ENCODE data around the gene KCNK18.

KCNK18 gene

GRCh38 chr10:117248750-117249465 lies 51.6 kb downstream of the KCNK18 start:
- H3K9ac ChIP-seq (ENCODE audit: low read length) = no peak overlapping the region
- H3K36me3 ChIP-seq (ENCODE audit: control insufficient read depth, insufficient read depth, low read length) = no peaks in the 10 kb centered on the region
- H3K9me3 ChIP-seq (ENCODE audit: control insufficient read depth, low read length) = no peaks in the 10 kb centered on the region
- H3K4me3 ChIP-seq (ENCODE audit: low read length) = no peak overlapping the region
- no peaks in the 10 kb centered on the region for H3K4me1 ChIP-seq (ENCODE audit: control insufficient read depth, insufficient read depth, low read length)
- H3K27me3 ChIP-seq (ENCODE audit: control insufficient read depth, insufficient read depth, low read length) = peaks cover 20% of the 10 kb centered on the region

- peaks cover 20% of the 10 kb centered on the region for H3K27me3 ChIP-seq (ENCODE audit: control insufficient read depth, insufficient read depth, low read length)
- H3K9ac ChIP-seq (ENCODE audit: low read length) = no peak overlapping the region
- H3K36me3 ChIP-seq (ENCODE audit: control insufficient read depth, insufficient read depth, low read length) = no peaks in the 10 kb centered on the region
- no peaks in the 10 kb centered on the region for H3K9me3 ChIP-seq (ENCODE audit: control insufficient read depth, low read length)
- H3K4me3 ChIP-seq (ENCODE audit: low read length) = no peak overlapping the region
- H3K4me1 ChIP-seq (ENCODE audit: control insufficient read depth, insufficient read depth, low read length) = no peaks in the 10 kb centered on the region
Measured at GRCh38 chr10:117249493-117250093, 52.3 kb downstream of the KCNK18 start.

GRCh38 chr10:117250411-117250810 lies 53.1 kb downstream of the KCNK18 start:
- Histone ChIP-seq H3K27me3 (ENCODE audit: control insufficient read depth, insufficient read depth, low read length) (peaks cover 17% of the 10 kb centered on the region), H3K9ac (ENCODE audit: low read length) (no peak overlapping the region), H3K9me3 (ENCODE audit: control insufficient read depth, low read length) (no peaks in the 10 kb centered on the region), H3K4me1 (ENCODE audit: control insufficient read depth, insufficient read depth, low read length) (no peaks in the 10 kb centered on the region), H3K36me3 (ENCODE audit: control insufficient read depth, insufficient read depth, low read length) (no peaks in the 10 kb centered on the region), H3K4me3 (ENCODE audit: low read length) (no peak overlapping the region)

GRCh38 chr10:117253908-117254307 lies 56.6 kb downstream of the KCNK18 start:
- no peak overlapping the region for H3K9ac ChIP-seq (ENCODE audit: low read length)
- H3K36me3 ChIP-seq (ENCODE audit: control insufficient read depth, insufficient read depth, low read length) = no peaks in the 10 kb centered on the region
- H3K27me3 ChIP-seq (ENCODE audit: control insufficient read depth, insufficient read depth, low read length) = peaks cover 16% of the 10 kb centered on the region
- no peaks in the 10 kb centered on the region for H3K9me3 ChIP-seq (ENCODE audit: control insufficient read depth, low read length)
- no peaks in the 10 kb centered on the region for H3K4me1 ChIP-seq (ENCODE audit: control insufficient read depth, insufficient read depth, low read length)
- no peak overlapping the region for H3K4me3 ChIP-seq (ENCODE audit: low read length)

- peaks cover 14% of the 10 kb centered on the region for H3K27me3 ChIP-seq (ENCODE audit: control insufficient read depth, insufficient read depth, low read length)
- H3K9me3 ChIP-seq (ENCODE audit: control insufficient read depth, low read length) = no peaks in the 10 kb centered on the region
- H3K4me3 ChIP-seq (ENCODE audit: low read length) = no peak overlapping the region
- no peak overlapping the region for H3K9ac ChIP-seq (ENCODE audit: low read length)
- no peaks in the 10 kb centered on the region for H3K36me3 ChIP-seq (ENCODE audit: control insufficient read depth, insufficient read depth, low read length)
- H3K4me1 ChIP-seq (ENCODE audit: control insufficient read depth, insufficient read depth, low read length) = no peaks in the 10 kb centered on the region
Measured at GRCh38 chr10:117254338-117254737, 57.0 kb downstream of the KCNK18 start.

- peaks cover 14% of the 10 kb centered on the region for H3K27me3 ChIP-seq (ENCODE audit: control insufficient read depth, insufficient read depth, low read length)
- H3K36me3 ChIP-seq (ENCODE audit: control insufficient read depth, insufficient read depth, low read length) = no peaks in the 10 kb centered on the region
- no peaks in the 10 kb centered on the region for H3K9me3 ChIP-seq (ENCODE audit: control insufficient read depth, low read length)
- no peak overlapping the region for H3K4me3 ChIP-seq (ENCODE audit: low read length)
- H3K9ac ChIP-seq (ENCODE audit: low read length) = no peak overlapping the region
- H3K4me1 ChIP-seq (ENCODE audit: control insufficient read depth, insufficient read depth, low read length) = no peaks in the 10 kb centered on the region
Measured at GRCh38 chr10:117254774-117255735, 57.8 kb downstream of the KCNK18 start.

DNA sequence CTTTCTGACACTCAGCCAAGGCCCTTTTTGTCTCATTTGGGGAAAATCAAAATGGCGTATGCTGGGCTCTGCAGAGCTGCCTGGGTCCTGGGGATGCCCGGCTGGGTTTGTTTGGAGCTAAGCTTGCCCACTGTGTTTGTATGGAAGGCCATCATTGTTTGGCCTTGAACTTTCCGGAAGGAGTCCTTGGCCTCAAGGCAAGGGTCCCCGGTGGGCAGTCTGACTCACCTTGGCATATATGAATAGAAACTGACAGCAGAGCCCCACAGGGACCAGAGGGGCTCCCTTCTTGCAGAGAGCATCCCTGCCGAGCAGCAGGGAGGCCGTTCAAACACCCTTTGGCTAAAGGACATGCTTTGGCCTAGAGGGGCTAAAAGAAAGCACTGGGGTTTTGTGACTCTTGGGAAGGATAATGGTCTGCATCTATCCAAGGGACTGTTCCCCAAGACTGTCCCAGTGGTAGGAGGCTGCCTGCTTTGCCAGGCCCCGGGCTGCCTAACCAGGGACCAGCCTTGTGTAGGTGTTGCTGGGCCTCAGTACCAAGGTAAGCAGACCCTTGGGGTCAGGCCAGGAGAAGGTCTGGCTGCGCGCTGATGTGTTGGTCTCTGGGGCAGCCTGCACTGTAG lies 58.7 kb downstream of the KCNK18 start:
- Histone ChIP-seq H3K9me3 (ENCODE audit: control insufficient read depth, low read length) (no peaks in the 10 kb centered on the region), H3K4me1 (ENCODE audit: control insufficient read depth, insufficient read depth, low read length) (no peaks in the 10 kb centered on the region), H3K36me3 (ENCODE audit: control insufficient read depth, insufficient read depth, low read length) (no peaks in the 10 kb centered on the region), H3K4me3 (ENCODE audit: low read length) (no peak overlapping the region), H3K27me3 (ENCODE audit: control insufficient read depth, insufficient read depth, low read length) (peaks cover 14% of the 10 kb centered on the region), H3K9ac (ENCODE audit: low read length) (no peak overlapping the region)

GRCh38 chr10:117256910-117257309 lies 59.6 kb downstream of the KCNK18 start:
- Histone ChIP-seq H3K9me3 (ENCODE audit: control insufficient read depth, low read length) (no peaks in the 10 kb centered on the region), H3K9ac (ENCODE audit: low read length) (no peak overlapping the region), H3K36me3 (ENCODE audit: control insufficient read depth, insufficient read depth, low read length) (no peaks in the 10 kb centered on the region), H3K27me3 (ENCODE audit: control insufficient read depth, insufficient read depth, low read length) (peaks cover 8% of the 10 kb centered on the region), H3K4me1 (ENCODE audit: control insufficient read depth, insufficient read depth, low read length) (no peaks in the 10 kb centered on the region), H3K4me3 (ENCODE audit: low read length) (no peak overlapping the region)

DNA sequence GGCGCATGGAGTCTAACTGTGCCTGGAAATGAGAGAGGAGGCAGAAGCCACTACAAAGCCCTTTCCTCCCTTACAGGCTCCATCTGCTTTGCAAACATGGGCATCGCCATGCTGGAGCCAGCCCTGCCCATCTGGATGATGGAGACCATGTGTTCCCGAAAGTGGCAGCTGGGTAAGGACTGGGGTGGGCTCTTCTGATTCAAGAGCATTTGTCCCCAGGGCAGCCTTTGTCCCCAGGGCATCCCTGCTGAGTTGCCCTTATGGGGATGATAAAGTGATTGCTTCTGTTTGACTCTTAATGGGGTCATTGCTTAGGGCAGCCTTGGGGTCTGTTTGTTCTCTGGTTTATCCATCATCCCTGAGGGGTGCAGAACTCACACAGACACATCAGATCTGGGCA lies 60.4 kb downstream of the KCNK18 start:
- no peak overlapping the region for H3K9ac ChIP-seq (ENCODE audit: low read length)
- no peaks in the 10 kb centered on the region for H3K9me3 ChIP-seq (ENCODE audit: control insufficient read depth, low read length)
- no peaks in the 10 kb centered on the region for H3K36me3 ChIP-seq (ENCODE audit: control insufficient read depth, insufficient read depth, low read length)
- H3K4me3 ChIP-seq (ENCODE audit: low read length) = no peak overlapping the region
- no peaks in the 10 kb centered on the region for H3K4me1 ChIP-seq (ENCODE audit: control insufficient read depth, insufficient read depth, low read length)
- H3K27me3 ChIP-seq (ENCODE audit: control insufficient read depth, insufficient read depth, low read length) = peaks cover 14% of the 10 kb centered on the region

DNA sequence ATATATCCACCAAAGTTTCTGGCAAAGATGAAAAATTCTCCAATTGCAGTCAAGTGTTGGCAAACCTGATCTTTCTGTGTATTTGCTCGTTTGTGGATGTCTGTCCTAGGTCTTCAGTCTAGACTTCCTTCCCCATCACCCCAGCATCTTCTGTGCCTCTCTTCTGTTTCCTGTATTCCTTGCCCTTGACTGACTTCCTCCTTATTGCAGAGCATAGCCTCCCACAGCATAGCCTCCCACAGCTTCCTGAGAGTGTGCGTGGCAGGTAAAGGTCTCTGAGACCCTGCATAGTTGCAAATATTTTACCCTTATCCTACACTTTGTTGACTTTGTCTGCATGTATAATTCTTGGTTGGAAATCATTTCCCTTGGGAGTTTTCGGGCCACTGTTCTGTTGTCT lies 62.0 kb downstream of the KCNK18 start:
- Histone ChIP-seq H3K36me3 (ENCODE audit: control insufficient read depth, insufficient read depth, low read length) (no peaks in the 10 kb centered on the region), H3K4me1 (ENCODE audit: control insufficient read depth, insufficient read depth, low read length) (no peaks in the 10 kb centered on the region), H3K27me3 (ENCODE audit: control insufficient read depth, insufficient read depth, low read length) (peaks cover 14% of the 10 kb centered on the region), H3K9me3 (ENCODE audit: control insufficient read depth, low read length) (no peaks in the 10 kb centered on the region), H3K9ac (ENCODE audit: low read length) (no peak overlapping the region), H3K4me3 (ENCODE audit: low read length) (no peak overlapping the region)
